GM12891 (cell line): ENCODE measurements around the gene CCDC32.
"Not testable (repeated sequence)": the region's sequence is repeated elsewhere in the genome, so short reads cannot be mapped to it uniquely, and the experiment has no call there.

Experiments used
- DNase-seq: peaks from one replicate; pipeline ENCODE4 v3.0.0; 2011; ENCODE audit warnings: low spot score; ENCODE audit not compliant: insufficient read length
- FAIRE-seq: peaks from 2 replicates; lab custom pipeline; 2011; peaks lifted over from hg19 to GRCh38; lab: Jason Lieb, UNC
- PAX5 ChIP-seq: IDR thresholded peaks from 2 replicates; pipeline ENCODE4 v1.6.1; 2011; ENCODE audit warnings: low read length, moderate library complexity, mild to moderate bottlenecking; ENCODE audit not compliant: insufficient read depth, severe bottlenecking
- POLR2A ChIP-seq: IDR thresholded peaks from 2 replicates; pipeline ENCODE4 v1.6.1; 2011; ENCODE audit warnings: low read depth, low read length, control low read depth
- POLR2AphosphoS5 ChIP-seq: IDR thresholded peaks from 2 replicates; pipeline ENCODE4 v1.6.1; 2011; ENCODE audit warnings: low read depth, low read length, control low read depth
- POU2F2 ChIP-seq: IDR thresholded peaks from 2 replicates; pipeline ENCODE4 v1.6.1; 2011; ENCODE audit warnings: low read depth, mild to moderate bottlenecking, control low read depth, low read length, moderate library complexity
- SPI1 ChIP-seq: IDR thresholded peaks from 2 replicates; pipeline ENCODE4 v1.6.1; 2011; ENCODE audit warnings: low read depth, low read length, control low read depth
- TAF1 ChIP-seq: IDR thresholded peaks from 2 replicates; pipeline ENCODE4 v1.6.1; 2011; ENCODE audit warnings: low read depth, low read length, control low read depth

CCDC32 gene

DNA sequence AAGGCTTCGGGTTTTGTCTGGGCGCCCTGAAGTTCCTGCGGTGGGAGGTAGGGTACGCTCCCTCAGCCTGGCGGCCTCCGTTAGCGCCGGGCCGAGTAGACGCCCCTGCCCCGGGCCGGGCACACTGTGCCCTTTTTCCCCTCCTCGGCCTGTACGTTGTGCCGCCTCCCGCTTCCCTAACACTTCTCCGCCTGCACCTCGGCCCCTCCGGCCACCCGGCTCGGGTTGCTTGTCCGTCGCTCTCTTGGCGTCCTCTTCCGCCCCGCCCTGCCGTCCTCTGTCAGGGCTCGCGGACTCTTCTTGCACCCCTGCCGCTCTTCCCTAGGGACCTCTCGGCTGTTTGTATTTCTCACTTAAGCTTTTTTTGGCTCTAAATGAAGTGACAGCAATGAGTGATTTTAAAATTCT, 29.6 kb upstream of the CCDC32 start:
- no peak for FAIRE-seq
- TF ChIP-seq POU2F2 (no peak), PAX5 (no peak), SPI1 (no peak), TAF1 (no peak), POLR2A (no peak), POLR2AphosphoS5 (no peak)
- DNase-seq, result peak; percentile 35

- FAIRE-seq, result peak; percentile 94
- TF ChIP-seq POU2F2 (peak; percentile 54; the same call in 1 of the 2 replicates), PAX5 (no peak), POLR2AphosphoS5 (peak; percentile 29; the same call in 1 of the 2 replicates), SPI1 (no peak), TAF1 (peak; percentile 47; the same call in 1 of the 2 replicates), POLR2A (peak; percentile 42; the same call in 1 of the 2 replicates)
- peak; percentile 59 for DNase-seq
Observed at GRCh38 chr15:40593588-40594428, 29.0 kb upstream of the CCDC32 start, which contains the start of gene KNL1. TSS of gene KNL1 (plus strand) at chr15:40594249. CDS start at chr15:40602932, 8,683 bp downstream.

DNA sequence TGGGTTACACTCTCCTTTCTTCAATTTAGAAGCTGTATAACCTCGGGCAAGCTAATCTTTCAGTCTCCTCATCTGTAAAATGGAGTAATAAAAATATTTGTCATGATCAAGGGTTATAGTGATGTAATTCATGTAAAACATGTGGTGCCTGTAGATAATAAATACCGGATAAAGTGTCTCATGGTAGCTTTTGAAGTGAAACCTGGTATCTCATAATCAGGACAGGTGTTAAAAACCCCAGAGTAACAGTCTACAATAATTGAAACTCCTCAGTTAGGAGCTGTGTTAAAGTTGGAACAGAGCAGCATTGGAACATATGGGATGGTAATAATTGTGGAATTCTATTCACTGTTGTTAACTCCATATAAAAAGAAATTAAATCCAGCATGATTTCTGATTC, 28.3 kb upstream of the CCDC32 start:
- DNase-seq, result no peak
- no peak for FAIRE-seq
- no peak for TF ChIP-seq TAF1
- TF ChIP-seq POLR2AphosphoS5, result no peak
- TF ChIP-seq SPI1, result no peak
- no peak for TF ChIP-seq POLR2A
- TF ChIP-seq POU2F2, result no peak
- TF ChIP-seq PAX5, result no peak

DNA sequence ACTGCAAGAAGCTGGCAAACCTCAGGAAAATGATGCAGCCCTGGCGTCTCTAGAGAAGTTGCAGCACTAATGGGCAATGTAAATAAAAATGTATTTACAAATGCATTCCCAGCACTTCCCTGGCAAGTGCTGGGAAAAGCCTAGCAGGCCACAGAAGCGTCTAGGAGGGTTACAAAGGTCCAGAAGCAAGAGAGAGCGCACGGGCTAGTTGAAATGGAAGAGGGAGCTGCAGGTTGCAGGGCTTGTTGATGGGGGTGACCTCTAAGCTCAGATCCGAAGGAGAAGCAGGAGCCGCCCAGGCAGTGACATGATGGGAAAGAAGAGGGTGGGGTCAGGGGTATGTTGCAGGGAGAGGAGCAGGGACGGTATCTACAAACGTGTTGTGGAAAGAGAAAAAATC, 26.5 kb upstream of the CCDC32 start:
- no peak for FAIRE-seq
- TF ChIP-seq POLR2A (no peak), POLR2AphosphoS5 (no peak), TAF1 (no peak), PAX5 (no peak), SPI1 (no peak), POU2F2 (no peak)
- DNase-seq, result no peak

DNA sequence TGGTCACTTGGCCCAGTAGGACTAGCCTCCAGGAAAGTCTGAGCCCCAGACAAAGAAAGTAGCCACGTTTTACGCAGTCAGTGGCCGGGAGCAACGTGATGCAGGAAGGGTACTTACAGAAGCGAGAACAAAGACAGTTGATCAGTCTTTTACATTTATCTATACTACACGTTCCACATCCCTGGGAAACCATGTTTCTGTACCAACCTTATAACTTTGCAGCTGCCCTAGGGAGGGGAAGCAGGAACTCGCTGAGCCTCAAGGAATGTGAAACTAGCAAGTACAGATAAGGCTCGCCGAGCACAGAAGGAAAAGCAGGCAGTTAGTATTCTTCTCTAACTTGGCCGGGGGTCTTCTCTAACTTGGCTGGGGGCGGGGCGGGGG, 25.8 kb upstream of the CCDC32 start:
- TF ChIP-seq SPI1, result no peak
- TF ChIP-seq TAF1, result no peak
- TF ChIP-seq POLR2AphosphoS5, result no peak
- no peak for TF ChIP-seq POLR2A
- no peak for TF ChIP-seq PAX5
- TF ChIP-seq POU2F2, result no peak
- no peak for DNase-seq
- no peak for FAIRE-seq

- TF ChIP-seq TAF1, result no peak
- no peak for TF ChIP-seq PAX5
- TF ChIP-seq POLR2A, result no peak
- no peak for TF ChIP-seq POU2F2
- TF ChIP-seq POLR2AphosphoS5, result no peak
- no peak for TF ChIP-seq SPI1
- FAIRE-seq, result no peak
- no peak for DNase-seq
Observed at GRCh38 chr15:40584191-40584590, 19.3 kb upstream of the CCDC32 start.

DNA sequence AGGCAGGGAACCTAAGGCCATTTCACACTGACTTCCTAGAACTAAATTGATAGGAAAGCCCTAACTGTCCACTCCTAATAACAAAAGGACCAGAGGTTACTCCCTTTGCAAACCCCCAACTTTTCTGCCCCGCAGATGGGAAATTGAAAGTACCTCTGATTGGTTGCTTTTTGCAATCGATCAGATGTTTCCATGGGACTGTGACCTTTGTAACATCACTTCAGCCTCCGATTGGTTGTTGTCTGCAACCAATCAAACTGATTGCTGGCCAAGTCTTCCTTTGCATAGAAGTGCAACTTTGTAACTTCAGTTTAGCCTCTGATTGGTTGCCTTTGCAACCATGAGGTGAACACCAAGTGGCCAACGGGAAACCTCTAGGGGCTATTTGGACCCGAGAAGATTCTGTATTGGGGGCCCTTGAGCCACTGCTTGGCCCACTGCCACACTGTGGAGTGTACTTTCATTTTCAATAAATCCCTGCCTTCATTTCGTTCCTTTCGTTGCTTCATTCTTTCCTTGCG, 17.9 kb upstream of the CCDC32 start:
- TF ChIP-seq SPI1, result no peak
- no peak for TF ChIP-seq PAX5
- TF ChIP-seq POU2F2, result no peak
- TF ChIP-seq POLR2AphosphoS5, result no peak
- no peak for TF ChIP-seq TAF1
- no peak for TF ChIP-seq POLR2A
- FAIRE-seq, result no peak
- DNase-seq, result no peak

GRCh38 chr15:40581796-40582195, 17.0 kb upstream of the CCDC32 start:
- DNase-seq, FAIRE-seq: not testable (repeated sequence)

- TF ChIP-seq TAF1 (no peak), SPI1 (no peak), POLR2A (no peak), POU2F2 (no peak), PAX5 (no peak), POLR2AphosphoS5 (no peak)
- peak; percentile 45 for FAIRE-seq
Observed at GRCh38 chr15:40578892-40579291, 14.1 kb upstream of the CCDC32 start.

GRCh38 chr15:40576914-40577313, 12.1 kb upstream of the CCDC32 start:
- FAIRE-seq, DNase-seq: not testable (repeated sequence)

More at GRCh38 chr15:40578892-40579291, 14.1 kb upstream of the CCDC32 start:
- DNase-seq, result no peak
